GM23338 (cell line): ENCODE results near the gene C1orf52. TPM values are rescaled to one million over a fixed set of nuclear protein-coding genes. Genes with fewer than 3 reads are reported as not detected.

Experiments used
- ATAC-seq: fragments of 200-7000 bp; cut with Tn5 transposase; 3 replicates; pipeline ENCODE4 v1.9.1; 2020
- DNase-seq: peaks from one replicate; pipeline ENCODE4 v3.0.0-alpha.2; 2015; ENCODE audit warnings: low spot score
- H2AFZ ChIP-seq: fragments of 200-600 bp; sonication (generic); 2 replicates; pipeline ENCODE4 v1.8.0; 2016; ENCODE audit warnings: antibody characterized with exemption, mild to moderate bottlenecking, moderate library complexity
- H3F3A ChIP-seq: fragments of 200-600 bp; sonication (generic); replicated peaks from 2 replicates; pipeline ENCODE4 v1.8.0; 2017; ENCODE audit warnings: antibody characterized with exemption, mixed run types, low read depth
- H3K27ac ChIP-seq: fragments of 200-600 bp; sonication (generic); 2 replicates; pipeline ENCODE4 v1.6.1; 2016; ENCODE audit warnings: low read depth
- H3K27me3 ChIP-seq: fragments of 200-600 bp; sonication (generic); 2 replicates; pipeline ENCODE4 v1.8.0; 2016; ENCODE audit warnings: mild to moderate bottlenecking, mixed run types, moderate library complexity; ENCODE audit not compliant: insufficient read depth
- H3K36me3 ChIP-seq: fragments of 200-600 bp; sonication (generic); 2 replicates; pipeline ENCODE4 v1.8.0; 2016; ENCODE audit warnings: mild to moderate bottlenecking; ENCODE audit not compliant: insufficient read depth
- H3K4me1 ChIP-seq: fragments of 200-600 bp; sonication (generic); 2 replicates; pipeline ENCODE4 v1.8.0; 2016; ENCODE audit warnings: mild to moderate bottlenecking, moderate library complexity; ENCODE audit not compliant: insufficient read depth
- H3K4me2 ChIP-seq: fragments of 200-600 bp; sonication (generic); 2 replicates; pipeline ENCODE4 v1.7.1; 2017; ENCODE audit warnings: mixed run types
- H3K4me3 ChIP-seq: fragments of 200-600 bp; sonication (generic); 2 replicates; pipeline ENCODE4 v1.6.1; 2016; ENCODE audit warnings: mixed run types
- H3K79me2 ChIP-seq: fragments of 200-600 bp; sonication (generic); replicated peaks from 2 replicates; pipeline ENCODE4 v1.8.0; 2017; ENCODE audit warnings: mild to moderate bottlenecking; ENCODE audit not compliant: insufficient read depth
- H3K9me2 ChIP-seq: fragments of 200-600 bp; sonication (generic); 2 replicates; pipeline ENCODE4 v1.8.0; 2017; ENCODE audit not compliant: insufficient read depth
- H4K20me1 ChIP-seq: fragments of 200-600 bp; sonication (generic); replicated peaks from 2 replicates; pipeline ENCODE4 v1.8.0; 2017; ENCODE audit warnings: mild to moderate bottlenecking; ENCODE audit not compliant: insufficient read depth
- H3K27ac Mint-ChIP-seq: 2 replicates; pipeline ENCODE4 v1.8.0; 2020; ENCODE audit warnings: inconsistent platforms, mild to moderate bottlenecking, moderate library complexity, mixed read lengths
- H3K27me3 Mint-ChIP-seq: 3 replicates; pipeline ENCODE4 v1.8.0; 2022; ENCODE audit warnings: low read depth, mild to moderate bottlenecking, moderate library complexity, mixed read lengths, inconsistent platforms; ENCODE audit not compliant: insufficient read depth, poor library complexity
- H3K36me3 Mint-ChIP-seq: 3 replicates; pipeline ENCODE4 v1.8.0; 2021; ENCODE audit warnings: low read depth, mild to moderate bottlenecking, inconsistent platforms, moderate library complexity, mixed read lengths
- H3K4me1 Mint-ChIP-seq: 3 replicates; pipeline ENCODE4 v1.8.0; 2020; ENCODE audit warnings: mild to moderate bottlenecking, inconsistent platforms, mixed read lengths
- H3K4me3 Mint-ChIP-seq: 3 replicates; pipeline ENCODE4 v1.8.0; 2021; ENCODE audit warnings: moderate library complexity, mild to moderate bottlenecking, inconsistent platforms, mixed read lengths
- H3K9me3 Mint-ChIP-seq: 3 replicates; pipeline ENCODE4 v1.8.0; 2020; ENCODE audit warnings: moderate library complexity, mild to moderate bottlenecking, inconsistent platforms, mixed read lengths
- ETS1 ChIP-seq: IDR thresholded peaks from 2 replicates; pipeline ENCODE4 v1.6.1; 2016; ENCODE audit warnings: antibody characterized with exemption
- EZH2phosphoT487 ChIP-seq: fragments of 200-600 bp; sonication (generic); IDR thresholded peaks from one replicate; pipeline ENCODE4 v1.8.1; 2018; ENCODE audit warnings: antibody characterized with exemption; ENCODE audit not compliant: unreplicated experiment
- NANOG ChIP-seq: IDR thresholded peaks from 2 replicates; pipeline ENCODE4 v1.6.1; 2016; ENCODE audit warnings: antibody characterized with exemption, borderline replicate concordance
- POLR2AphosphoS5 ChIP-seq: IDR thresholded peaks from 2 replicates; pipeline ENCODE4 v1.6.1; 2016; ENCODE audit warnings: antibody characterized with exemption, low read depth
- ZNF114 ChIP-seq: fragments of 250-450 bp; sonication (Bioruptor Pico); IDR thresholded peaks from 2 replicates; pipeline ENCODE4 v1.5.0; 2020; ENCODE audit warnings: mild to moderate bottlenecking, moderate library complexity
- polyA plus RNA-seq: library from polyadenylated mRNA; unstranded; fragments of >200 nt; fragmentation: Nextera tagmentation; extraction: Ambion mirVana; gene quantifications from 2 replicates; pipeline ENCODE4 v1.2.1, GENCODE V29; 2016
- total RNA-seq: library from RNA; depleted of rRNA; stranded (reverse); fragments of >200 nt; shearing (Covaris generic); gene quantifications from 2 replicates; pipeline ENCODE4 v1.2.3, GENCODE V29; 2014
- TF ChIP-seq, protein P1 (sequence below): fragments of 250-450 bp; sonication (Bioruptor Pico); IDR thresholded peaks from 2 replicates; pipeline ENCODE4 v1.5.0; 2020; ENCODE audit warnings: mild to moderate bottlenecking, moderate library complexity
- TF ChIP-seq, protein P2 (sequence below), 2 experiments: fragments of 200-600 bp in 1 of 2; sonication (generic) in 1 of 2; conservative IDR thresholded peaks; 2 replicates each; pipeline versions ENCODE4 v1.5.1 to v1.6.1; 2016 to 2017; ENCODE audit warnings: antibody characterized with exemption in 2 of 2, low read depth in 2 of 2, mild to moderate bottlenecking in 2 of 2, moderate library complexity in 1 of 2

C1orf52 gene
- total and polyA plus RNA-seq, 2 experiments from 2014 or later, result 35.6 to 102 TPM

DNA sequence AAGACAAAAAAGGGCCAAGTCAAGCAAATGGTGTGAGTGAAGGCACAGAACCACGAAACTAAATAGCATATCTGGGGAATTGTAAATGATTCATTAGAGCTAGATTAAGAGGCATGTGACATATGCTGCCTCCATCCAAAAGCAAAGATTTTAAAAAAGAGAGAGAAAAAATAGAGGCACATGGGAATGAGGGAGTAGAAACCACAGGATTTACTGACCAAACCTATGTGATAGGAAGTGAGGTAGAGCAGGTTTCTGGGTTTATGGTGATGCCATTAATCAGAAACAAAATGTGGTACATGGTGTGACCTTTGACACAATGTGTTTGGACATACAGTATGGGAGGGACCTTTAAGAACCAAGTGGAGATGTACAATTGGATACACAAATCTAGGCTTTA lies 13.6 kb downstream of the C1orf52 start (continued):
- TF ChIP-seq, protein P1, sequence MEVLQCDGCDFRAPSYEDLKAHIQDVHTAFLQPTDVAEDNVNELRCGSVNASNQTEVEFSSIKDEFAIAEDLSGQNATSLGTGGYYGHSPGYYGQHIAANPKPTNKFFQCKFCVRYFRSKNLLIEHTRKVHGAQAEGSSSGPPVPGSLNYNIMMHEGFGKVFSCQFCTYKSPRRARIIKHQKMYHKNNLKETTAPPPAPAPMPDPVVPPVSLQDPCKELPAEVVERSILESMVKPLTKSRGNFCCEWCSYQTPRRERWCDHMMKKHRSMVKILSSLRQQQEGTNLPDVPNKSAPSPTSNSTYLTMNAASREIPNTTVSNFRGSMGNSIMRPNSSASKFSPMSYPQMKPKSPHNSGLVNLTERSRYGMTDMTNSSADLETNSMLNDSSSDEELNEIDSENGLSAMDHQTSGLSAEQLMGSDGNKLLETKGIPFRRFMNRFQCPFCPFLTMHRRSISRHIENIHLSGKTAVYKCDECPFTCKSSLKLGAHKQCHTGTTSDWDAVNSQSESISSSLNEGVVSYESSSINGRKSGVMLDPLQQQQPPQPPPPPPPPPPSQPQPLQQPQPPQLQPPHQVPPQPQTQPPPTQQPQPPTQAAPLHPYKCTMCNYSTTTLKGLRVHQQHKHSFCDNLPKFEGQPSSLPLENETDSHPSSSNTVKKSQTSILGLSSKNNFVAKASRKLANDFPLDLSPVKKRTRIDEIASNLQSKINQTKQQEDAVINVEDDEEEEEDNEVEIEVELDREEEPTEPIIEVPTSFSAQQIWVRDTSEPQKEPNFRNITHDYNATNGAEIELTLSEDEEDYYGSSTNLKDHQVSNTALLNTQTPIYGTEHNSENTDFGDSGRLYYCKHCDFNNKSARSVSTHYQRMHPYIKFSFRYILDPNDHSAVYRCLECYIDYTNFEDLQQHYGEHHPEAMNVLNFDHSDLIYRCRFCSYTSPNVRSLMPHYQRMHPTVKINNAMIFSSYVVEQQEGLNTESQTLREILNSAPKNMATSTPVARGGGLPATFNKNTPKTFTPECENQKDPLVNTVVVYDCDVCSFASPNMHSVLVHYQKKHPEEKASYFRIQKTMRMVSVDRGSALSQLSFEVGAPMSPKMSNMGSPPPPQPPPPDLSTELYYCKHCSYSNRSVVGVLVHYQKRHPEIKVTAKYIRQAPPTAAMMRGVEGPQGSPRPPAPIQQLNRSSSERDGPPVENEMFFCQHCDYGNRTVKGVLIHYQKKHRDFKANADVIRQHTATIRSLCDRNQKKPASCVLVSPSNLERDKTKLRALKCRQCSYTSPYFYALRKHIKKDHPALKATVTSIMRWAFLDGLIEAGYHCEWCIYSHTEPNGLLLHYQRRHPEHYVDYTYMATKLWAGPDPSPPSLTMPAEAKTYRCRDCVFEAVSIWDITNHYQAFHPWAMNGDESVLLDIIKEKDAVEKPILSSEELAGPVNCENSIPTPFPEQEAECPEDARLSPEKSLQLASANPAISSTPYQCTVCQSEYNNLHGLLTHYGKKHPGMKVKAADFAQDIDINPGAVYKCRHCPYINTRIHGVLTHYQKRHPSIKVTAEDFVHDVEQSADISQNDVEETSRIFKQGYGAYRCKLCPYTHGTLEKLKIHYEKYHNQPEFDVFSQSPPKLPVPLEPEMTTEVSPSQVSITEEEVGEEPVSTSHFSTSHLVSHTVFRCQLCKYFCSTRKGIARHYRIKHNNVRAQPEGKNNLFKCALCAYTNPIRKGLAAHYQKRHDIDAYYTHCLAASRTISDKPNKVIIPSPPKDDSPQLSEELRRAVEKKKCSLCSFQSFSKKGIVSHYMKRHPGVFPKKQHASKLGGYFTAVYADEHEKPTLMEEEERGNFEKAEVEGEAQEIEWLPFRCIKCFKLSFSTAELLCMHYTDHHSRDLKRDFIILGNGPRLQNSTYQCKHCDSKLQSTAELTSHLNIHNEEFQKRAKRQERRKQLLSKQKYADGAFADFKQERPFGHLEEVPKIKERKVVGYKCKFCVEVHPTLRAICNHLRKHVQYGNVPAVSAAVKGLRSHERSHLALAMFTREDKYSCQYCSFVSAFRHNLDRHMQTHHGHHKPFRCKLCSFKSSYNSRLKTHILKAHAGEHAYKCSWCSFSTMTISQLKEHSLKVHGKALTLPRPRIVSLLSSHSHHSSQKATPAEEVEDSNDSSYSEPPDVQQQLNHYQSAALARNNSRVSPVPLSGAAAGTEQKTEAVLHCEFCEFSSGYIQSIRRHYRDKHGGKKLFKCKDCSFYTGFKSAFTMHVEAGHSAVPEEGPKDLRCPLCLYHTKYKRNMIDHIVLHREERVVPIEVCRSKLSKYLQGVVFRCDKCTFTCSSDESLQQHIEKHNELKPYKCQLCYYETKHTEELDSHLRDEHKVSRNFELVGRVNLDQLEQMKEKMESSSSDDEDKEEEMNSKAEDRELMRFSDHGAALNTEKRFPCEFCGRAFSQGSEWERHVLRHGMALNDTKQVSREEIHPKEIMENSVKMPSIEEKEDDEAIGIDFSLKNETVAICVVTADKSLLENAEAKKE (CRISPR knock-in tag), result no peak
- TF ChIP-seq, protein P2, sequence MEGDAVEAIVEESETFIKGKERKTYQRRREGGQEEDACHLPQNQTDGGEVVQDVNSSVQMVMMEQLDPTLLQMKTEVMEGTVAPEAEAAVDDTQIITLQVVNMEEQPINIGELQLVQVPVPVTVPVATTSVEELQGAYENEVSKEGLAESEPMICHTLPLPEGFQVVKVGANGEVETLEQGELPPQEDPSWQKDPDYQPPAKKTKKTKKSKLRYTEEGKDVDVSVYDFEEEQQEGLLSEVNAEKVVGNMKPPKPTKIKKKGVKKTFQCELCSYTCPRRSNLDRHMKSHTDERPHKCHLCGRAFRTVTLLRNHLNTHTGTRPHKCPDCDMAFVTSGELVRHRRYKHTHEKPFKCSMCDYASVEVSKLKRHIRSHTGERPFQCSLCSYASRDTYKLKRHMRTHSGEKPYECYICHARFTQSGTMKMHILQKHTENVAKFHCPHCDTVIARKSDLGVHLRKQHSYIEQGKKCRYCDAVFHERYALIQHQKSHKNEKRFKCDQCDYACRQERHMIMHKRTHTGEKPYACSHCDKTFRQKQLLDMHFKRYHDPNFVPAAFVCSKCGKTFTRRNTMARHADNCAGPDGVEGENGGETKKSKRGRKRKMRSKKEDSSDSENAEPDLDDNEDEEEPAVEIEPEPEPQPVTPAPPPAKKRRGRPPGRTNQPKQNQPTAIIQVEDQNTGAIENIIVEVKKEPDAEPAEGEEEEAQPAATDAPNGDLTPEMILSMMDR (conservative IDR thresholded peaks at IDR 0.05; ENCODE audit: low read depth in 2 of 2), result no peak
- TF ChIP-seq ZNF114 (CRISPR knock-in tag), result no peak
- no peak for TF ChIP-seq ETS1

DNA sequence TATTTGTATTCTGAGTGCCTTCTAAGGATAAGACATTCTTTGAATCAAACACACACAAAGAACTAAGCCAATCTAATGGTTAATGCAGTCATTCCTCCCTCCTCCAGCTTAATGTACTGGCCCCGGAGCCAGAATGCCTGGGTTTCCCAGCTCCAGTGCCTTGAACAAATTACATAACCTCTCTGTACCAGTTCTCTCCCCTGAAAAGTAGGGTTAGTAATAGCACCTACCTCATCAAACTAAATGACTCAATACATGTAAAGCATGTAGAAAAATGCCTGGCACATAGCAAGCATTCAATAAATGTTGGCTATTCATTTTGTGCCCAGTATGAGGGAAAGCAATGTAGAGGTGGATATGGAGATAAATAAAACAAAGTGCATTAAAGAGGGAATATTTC lies 14.0 kb downstream of the C1orf52 start:
- no peaks in the 10 kb centered on the region for H3K79me2 ChIP-seq
- H4K20me1 ChIP-seq, result no peaks in the 10 kb centered on the region
- Mint-ChIP-seq H3K27ac (no peak overlapping the region), H3K4me1 (peaks cover 18% of the 10 kb centered on the region), H3K9me3 (peaks cover 24% of the 10 kb centered on the region), H3K36me3 (peaks cover 19% of the 10 kb centered on the region), H3K27me3 (no peaks in the 10 kb centered on the region), H3K4me3 (no peak overlapping the region)
- H3K9me2 ChIP-seq, result no peaks in the 10 kb centered on the region
- DNase-seq (no peak), ATAC-seq (no peak)
- H3F3A ChIP-seq, result no peaks in the 10 kb centered on the region
- H3K36me3 ChIP-seq, result no peaks in the 10 kb centered on the region
- H2AFZ ChIP-seq, result no peak overlapping the region
- no peak overlapping the region for H3K4me3 ChIP-seq
- H3K27ac ChIP-seq, result no peak overlapping the region
- H3K27me3 ChIP-seq, result no peaks in the 10 kb centered on the region
- peaks cover 6% of the 10 kb centered on the region; the same call in 1 of the 2 replicates for H3K4me1 ChIP-seq
- no peak overlapping the region for H3K4me2 ChIP-seq
- TF ChIP-seq ZNF114 (CRISPR knock-in tag) (no peak), POLR2AphosphoS5 (no peak), EZH2phosphoT487 (no peak), NANOG (no peak)
- TF ChIP-seq, protein P2 (conservative IDR thresholded peaks at IDR 0.05; ENCODE audit: low read depth in 2 of 2), result no peak
